ENCODE results near the gene ADAMTS13.
A peak's percentile ranks its signal among the peaks of the same experiment; 100 is the strongest.
"Not testable (repeated sequence)": the region's sequence is repeated elsewhere in the genome, so short reads cannot be mapped to it uniquely, and the experiment has no call there.

Gene ADAMTS13

DNA sequence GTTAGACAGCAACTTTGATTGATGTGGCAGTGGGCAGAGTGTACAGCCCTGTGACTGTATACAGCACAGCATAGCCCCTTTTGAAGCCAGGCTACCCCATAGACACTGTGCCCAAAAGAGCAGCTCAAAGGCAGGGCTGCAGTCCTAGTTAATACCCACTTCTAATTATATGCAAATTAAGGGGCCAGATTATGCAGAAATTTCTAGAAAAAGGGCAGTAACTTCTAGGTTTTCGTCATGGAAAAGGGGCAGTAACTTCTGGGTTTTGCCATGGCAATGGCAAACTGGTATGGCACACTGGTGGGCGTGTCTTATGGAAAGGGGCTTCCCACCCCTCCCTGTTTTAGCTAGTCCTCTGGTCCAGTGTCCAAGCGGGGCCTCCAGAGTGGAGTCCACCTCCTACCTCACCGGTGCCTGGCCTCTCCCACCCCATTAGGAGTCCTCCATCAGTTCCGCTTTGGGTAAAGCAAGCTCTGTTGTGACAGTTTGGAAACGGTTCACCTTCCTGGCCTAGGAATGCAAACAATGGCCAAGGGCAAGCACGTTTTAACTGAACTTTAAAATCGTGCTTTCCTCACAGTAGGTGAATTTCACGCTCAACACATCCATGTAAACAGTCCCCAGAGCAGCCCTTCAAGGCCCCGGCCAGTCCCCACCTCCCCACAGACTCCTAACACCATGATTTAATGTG is 5.6 kb downstream of the ADAMTS13 start:
- no peak for DNase-seq

- peak; percentile 41 for DNase-seq
These were observed 6.5 kb downstream of the ADAMTS13 start for GRCh38 chr9:133428617-133429101.

GRCh38 chr9:133429214-133429613 is 7.0 kb downstream of the ADAMTS13 start:
- DNase-seq: no peak

GRCh38 chr9:133429641-133430161 is 7.5 kb downstream of the ADAMTS13 start:
- DNase-seq: no peak

DNA sequence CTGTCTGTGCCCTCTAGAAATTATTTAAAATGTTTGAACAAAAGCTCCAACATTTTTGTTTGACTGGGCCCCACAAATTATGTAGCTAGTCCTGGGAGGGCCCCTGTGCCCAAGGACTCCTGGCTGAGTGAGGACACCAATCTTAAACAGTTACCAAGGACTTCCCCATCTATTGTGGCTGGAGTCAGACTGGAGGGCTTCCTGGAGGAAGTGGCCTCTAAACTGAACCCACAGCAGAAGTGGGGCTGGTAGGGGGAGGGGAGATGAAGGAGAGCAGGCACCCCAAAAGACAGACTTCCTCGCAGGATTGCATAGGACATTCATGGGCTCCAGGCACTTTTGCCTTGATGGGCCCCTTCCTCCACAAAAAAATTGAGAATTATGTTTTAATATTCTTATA is 8.1 kb downstream of the ADAMTS13 start:
- no peak for DNase-seq

DNA sequence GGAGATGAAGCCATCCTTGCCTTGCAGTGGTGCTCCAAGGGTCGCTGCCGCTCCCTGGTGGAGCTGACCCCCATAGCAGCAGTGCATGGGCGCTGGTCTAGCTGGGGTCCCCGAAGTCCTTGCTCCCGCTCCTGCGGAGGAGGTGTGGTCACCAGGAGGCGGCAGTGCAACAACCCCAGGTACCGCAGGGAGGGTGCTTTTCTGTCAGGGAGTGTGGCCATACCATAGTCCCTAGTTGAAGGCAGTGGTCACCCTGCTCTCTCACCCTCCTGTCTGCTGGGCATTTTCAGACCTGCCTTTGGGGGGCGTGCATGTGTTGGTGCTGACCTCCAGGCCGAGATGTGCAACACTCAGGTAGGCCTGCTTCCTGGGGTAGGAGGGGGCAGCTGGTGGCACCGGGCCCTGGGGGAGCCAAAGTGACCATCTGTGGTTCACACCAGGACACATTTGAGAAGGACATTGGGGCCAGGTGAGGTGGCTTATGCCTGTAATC is 11.2 kb downstream of the ADAMTS13 start:
- DNase-seq: no peak

- DNase-seq: no peak
These were observed 14.5 kb downstream of the ADAMTS13 start for GRCh38 chr9:133436681-133437080.

DNA sequence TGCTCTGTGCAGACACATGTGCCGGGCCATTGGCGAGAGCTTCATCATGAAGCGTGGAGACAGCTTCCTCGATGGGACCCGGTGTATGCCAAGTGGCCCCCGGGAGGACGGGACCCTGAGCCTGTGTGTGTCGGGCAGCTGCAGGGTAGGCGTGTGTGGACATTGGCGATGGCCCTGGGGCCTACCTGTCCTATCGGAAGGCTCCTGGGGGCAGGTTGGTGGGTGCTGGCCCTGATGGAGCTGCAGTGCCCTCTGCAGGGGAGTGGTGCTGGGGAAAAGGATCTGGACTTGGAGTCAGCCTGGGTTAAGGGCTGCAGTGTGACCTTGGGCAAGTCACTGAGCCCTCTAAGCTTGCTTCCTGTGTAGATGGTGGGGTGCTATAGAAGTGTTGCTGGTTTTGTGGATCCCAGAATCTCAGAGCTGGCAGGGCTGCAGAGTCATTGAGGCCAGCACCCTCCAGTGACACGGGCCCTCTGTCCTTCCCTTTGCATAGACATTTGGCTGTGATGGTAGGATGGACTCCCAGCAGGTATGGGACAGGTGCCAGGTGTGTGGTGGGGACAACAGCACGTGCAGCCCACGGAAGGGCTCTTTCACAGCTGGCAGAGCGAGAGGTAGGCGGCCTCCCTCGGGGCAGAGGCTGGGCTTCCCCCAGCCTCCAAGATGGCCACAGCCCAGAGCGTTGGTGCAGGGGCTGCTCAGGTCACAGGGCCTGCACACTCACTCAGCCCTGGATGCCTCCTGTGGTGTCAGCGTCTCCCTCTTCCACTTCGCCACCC is 15.8 kb downstream of the ADAMTS13 start:
- DNase-seq: no peak

GRCh38 chr9:133439337-133439736 is 17.2 kb downstream of the ADAMTS13 start:
- no peak for DNase-seq

DNA sequence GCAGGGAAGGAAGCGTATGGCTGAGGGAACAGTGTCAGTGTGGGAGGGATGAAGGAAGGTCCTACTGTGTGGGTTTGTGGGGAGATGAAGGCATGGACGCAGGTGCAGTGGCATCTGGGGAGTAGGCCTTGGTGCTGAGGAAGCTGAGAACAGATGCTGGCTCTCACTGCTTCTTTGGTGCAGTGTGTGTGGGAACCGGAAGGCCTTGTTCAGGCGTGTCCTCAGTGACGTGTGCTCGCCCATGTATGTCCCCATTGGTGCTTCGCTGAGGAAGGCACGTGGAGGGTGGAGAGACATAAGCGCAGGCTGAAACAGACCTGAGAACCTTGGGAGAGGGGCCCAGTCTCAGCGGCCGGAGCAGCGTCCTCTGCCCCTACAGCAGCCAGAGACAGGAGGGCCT is 18.7 kb downstream of the ADAMTS13 start:
- DNase-seq: no peak

- no peak for DNase-seq
These were observed 19.4 kb downstream of the ADAMTS13 start for GRCh38 chr9:133441571-133441970.

DNA sequence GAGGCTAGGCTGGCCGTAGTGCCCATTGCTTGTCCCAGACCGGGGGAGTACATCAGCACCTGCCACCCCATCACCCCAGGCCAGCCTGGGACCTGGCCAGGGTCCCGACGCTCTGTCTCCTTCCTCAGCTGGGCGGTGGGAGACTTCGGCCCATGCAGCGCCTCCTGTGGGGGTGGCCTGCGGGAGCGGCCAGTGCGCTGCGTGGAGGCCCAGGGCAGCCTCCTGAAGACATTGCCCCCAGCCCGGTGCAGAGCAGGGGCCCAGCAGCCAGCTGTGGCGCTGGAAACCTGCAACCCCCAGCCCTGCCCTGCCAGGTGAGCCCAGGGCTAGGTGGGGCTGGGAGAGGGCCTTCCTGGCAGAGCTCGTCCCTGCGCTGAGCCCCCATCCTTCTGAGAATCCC is 21.1 kb downstream of the ADAMTS13 start:
- DNase-seq: no peak

- DNase-seq: no peak
These were observed 21.8 kb downstream of the ADAMTS13 start for GRCh38 chr9:133443982-133444381.

GRCh38 chr9:133445293-133445969 is 23.3 kb downstream of the ADAMTS13 start:
- no peak for DNase-seq

DNA sequence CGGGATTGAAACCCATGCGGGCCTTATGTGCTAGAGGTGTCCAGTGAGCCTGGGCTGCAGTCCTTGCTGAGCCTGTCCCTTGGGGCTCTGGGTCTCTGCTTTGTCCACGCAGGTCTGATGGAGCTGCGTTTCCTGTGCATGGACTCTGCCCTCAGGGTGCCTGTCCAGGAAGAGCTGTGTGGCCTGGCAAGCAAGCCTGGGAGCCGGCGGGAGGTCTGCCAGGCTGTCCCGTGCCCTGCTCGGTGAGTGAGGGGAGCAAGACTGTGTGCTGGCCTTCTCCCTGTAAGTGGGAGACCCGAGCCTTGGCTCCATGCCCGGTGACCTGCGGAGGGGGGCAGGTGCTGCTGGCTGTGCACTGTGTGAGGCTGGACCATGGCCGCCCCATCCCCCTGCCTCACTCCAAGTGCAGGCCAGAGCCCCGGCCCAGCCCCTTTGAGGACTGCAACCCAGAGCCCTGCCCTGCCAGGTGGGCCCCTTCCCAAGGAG is 26.4 kb downstream of the ADAMTS13 start:
- no peak for DNase-seq

DNA sequence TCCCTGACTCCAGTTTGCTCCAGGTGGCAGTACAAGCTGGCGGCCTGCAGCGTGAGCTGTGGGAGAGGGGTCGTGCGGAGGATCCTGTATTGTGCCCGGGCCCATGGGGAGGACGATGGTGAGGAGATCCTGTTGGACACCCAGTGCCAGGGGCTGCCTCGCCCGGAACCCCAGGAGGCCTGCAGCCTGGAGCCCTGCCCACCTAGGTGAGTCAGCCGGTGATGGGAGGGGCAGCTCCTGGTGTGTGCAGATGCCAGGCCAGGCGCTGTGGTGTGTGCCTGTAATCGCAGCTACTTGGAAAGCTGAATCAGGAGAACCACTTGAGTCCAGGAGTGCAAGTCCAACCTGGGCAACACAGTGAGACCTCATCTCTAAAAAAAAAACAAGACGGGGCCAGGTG is 27.6 kb downstream of the ADAMTS13 start:
- no peak for DNase-seq

- DNase-seq: not testable (repeated sequence)
These were observed 29.7 kb downstream of the ADAMTS13 start for GRCh38 chr9:133451865-133452264.

DNA sequence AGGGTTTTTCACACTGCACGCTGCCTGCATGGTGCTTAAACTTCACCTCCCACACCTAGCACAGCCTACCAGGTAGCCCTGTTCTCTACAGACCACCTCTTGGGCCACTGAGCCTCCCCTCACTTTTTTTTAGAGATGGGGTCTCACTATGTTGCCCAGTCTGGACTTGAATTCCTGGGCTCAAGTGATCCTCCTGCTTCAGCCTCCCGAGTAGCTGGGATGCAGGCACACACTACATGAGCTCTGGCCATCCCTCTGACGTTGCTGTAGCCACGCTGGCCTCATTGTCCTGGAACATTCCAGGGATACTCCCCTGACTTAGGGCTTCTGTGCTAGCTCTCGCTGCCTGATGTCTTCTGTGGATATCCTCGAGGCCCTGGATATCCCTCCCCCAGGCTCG is 30.4 kb downstream of the ADAMTS13 start:
- DNase-seq: no peak

- DNase-seq: no peak
These were observed 31.5 kb downstream of the ADAMTS13 start for GRCh38 chr9:133453651-133454050.

DNA sequence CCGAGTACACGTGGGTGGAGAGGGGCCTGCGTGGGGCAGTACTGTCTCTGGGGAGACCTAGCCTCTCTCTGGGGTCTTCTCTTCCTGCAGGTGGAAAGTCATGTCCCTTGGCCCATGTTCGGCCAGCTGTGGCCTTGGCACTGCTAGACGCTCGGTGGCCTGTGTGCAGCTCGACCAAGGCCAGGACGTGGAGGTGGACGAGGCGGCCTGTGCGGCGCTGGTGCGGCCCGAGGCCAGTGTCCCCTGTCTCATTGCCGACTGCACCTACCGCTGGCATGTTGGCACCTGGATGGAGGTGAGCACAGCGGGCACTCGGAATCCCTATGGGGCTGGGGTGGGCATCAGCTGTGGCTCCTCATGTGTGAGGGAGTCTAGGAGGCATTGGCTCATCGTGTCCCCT is 32.2 kb downstream of the ADAMTS13 start:
- DNase-seq: no peak

DNA sequence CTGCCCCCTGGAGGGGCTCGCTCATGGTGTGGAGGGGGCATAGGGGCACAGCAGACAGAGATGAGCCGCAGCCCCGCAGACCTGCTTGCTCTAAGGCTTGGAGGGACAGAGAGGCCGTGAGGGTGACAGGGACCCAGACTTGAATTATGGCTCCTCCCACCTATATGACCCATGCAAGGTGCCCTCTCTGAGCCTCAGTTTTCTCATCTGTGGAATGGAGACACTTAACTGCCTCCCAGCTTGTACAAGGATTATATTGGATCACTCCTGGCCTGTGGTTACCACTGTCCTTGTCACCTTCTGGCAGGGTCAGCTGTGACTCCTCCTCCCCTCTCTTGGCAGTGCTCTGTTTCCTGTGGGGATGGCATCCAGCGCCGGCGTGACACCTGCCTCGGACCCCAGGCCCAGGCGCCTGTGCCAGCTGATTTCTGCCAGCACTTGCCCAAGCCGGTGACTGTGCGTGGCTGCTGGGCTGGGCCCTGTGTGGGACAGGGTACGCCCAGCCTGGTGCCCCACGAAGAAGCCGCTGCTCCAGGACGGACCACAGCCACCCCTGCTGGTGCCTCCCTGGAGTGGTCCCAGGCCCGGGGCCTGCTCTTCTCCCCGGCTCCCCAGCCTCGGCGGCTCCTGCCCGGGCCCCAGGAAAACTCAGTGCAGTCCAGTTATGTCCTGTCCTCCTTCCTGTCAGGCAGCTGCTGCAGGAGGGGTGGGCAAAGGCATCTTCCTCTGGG is 32.9 kb downstream of the ADAMTS13 start:
- no peak for DNase-seq

DNA sequence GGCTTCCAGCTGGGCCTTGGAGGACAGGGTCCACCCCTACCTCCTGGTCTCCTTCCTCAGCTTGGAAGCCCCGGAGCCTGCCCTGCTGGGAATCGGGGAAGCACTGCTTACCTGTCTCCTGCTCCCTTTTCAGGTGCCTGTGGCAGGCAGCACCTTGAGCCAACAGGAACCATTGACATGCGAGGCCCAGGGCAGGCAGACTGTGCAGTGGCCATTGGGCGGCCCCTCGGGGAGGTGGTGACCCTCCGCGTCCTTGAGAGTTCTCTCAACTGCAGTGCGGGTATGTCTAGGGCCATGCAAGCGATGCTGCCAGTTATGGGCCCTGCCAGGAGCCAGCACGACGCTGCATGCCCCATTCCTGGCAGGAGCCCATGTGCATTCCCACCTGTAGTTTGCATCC is 33.8 kb downstream of the ADAMTS13 start:
- no peak for DNase-seq

DNA sequence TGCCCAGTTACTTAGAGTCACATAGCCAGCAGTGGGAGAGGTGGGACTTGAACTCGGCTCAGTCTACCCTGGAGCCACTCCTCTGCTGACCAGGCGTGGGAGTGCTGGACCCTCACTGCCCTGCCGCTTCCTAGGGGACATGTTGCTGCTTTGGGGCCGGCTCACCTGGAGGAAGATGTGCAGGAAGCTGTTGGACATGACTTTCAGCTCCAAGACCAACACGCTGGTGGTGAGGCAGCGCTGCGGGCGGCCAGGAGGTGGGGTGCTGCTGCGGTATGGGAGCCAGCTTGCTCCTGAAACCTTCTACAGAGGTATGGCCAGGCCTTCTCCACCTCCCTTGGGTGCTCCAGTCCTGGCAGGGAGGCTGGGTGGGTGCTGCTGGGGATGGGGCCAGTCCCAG is 34.2 kb downstream of the ADAMTS13 start:
- no peak for DNase-seq
